Neural cell (in vitro differentiated cells): Measurements from ENCODE around the gene CRAT. TPM values are rescaled to one million over a fixed set of nuclear protein-coding genes. Genes with fewer than 3 reads are reported as not detected.

ENCODE experiments used
- H2AFZ ChIP-seq: fragments of 200-600, 300-800 bp; sonication (generic), shearing (Covaris generic); 2 replicates; pipeline ENCODE4 v1.6.0; 2014; ENCODE audit warnings: low read depth, mild to moderate bottlenecking, antibody characterized with exemption, low read length, moderate library complexity
- H3F3A ChIP-seq: fragments of 200-600 bp; shearing (Covaris generic); 2 replicates; pipeline ENCODE4 v1.6.1; 2016; ENCODE audit warnings: mild to moderate bottlenecking, moderate library complexity, mixed read lengths, antibody characterized with exemption, low read length; ENCODE audit not compliant: insufficient read depth, poor library complexity, severe bottlenecking
- H3K27ac ChIP-seq: fragments of 200-600, 300-800 bp; sonication (generic), shearing (Covaris generic); 2 replicates; pipeline ENCODE4 v1.5.1; 2014; ENCODE audit warnings: mild to moderate bottlenecking, low read length, moderate library complexity
- H3K27me3 ChIP-seq: fragments of 300-800, 200-600 bp; sonication (generic), shearing (Covaris generic); 2 replicates; pipeline ENCODE4 v1.6.0; 2014; ENCODE audit warnings: mild to moderate bottlenecking, low read depth, low read length, moderate library complexity; ENCODE audit not compliant: insufficient read depth
- H3K36me3 ChIP-seq: fragments of 300-800, 200-600 bp; sonication (generic), shearing (Covaris generic); 2 replicates; pipeline ENCODE4 v1.5.1; 2014; ENCODE audit warnings: mild to moderate bottlenecking, antibody characterized with exemption, low read length, moderate library complexity; ENCODE audit not compliant: insufficient read depth
- H3K4me2 ChIP-seq: fragments of 300-800, 200-600 bp; sonication (generic), shearing (Covaris generic); 2 replicates; pipeline ENCODE4 v1.6.0; 2014; ENCODE audit warnings: mild to moderate bottlenecking, low read length
- H3K4me3 ChIP-seq: fragments of 300-800, 200-600 bp; sonication (generic), shearing (Covaris generic); 2 replicates; pipeline ENCODE4 v1.5.1; 2014; ENCODE audit warnings: mild to moderate bottlenecking, low read length, moderate library complexity
- H3K79me2 ChIP-seq: fragments of 200-600 bp; shearing (Covaris generic); replicated peaks from 2 replicates; pipeline ENCODE4 v1.6.0; 2014; ENCODE audit warnings: mild to moderate bottlenecking, low read length, moderate library complexity; ENCODE audit not compliant: insufficient read depth
- H3K9ac ChIP-seq: fragments of 300-800, 200-600 bp; sonication (generic), shearing (Covaris generic); 2 replicates; pipeline ENCODE4 v1.6.1; 2016; ENCODE audit warnings: mild to moderate bottlenecking, low read length, mixed read lengths
- H3K9me2 ChIP-seq: fragments of 200-600 bp; shearing (Covaris generic); 2 replicates; pipeline ENCODE4 v1.6.1; 2016; ENCODE audit warnings: mild to moderate bottlenecking, low read length, mixed read lengths; ENCODE audit not compliant: insufficient read depth
- H3K9me3 ChIP-seq: fragments of 200-600, 300-800 bp; sonication (generic), shearing (Covaris generic); 2 replicates; pipeline ENCODE4 v1.6.1; 2016; ENCODE audit warnings: mild to moderate bottlenecking, mixed run types, low read length, moderate library complexity, mixed read lengths
- H4K20me1 ChIP-seq: fragments of 200-600 bp; shearing (Covaris generic); 2 replicates; pipeline ENCODE4 v1.6.1; 2016; ENCODE audit warnings: mild to moderate bottlenecking, mixed run types; ENCODE audit not compliant: insufficient read depth
- EP300 ChIP-seq: fragments of 450-650 bp; conservative IDR thresholded peaks from 2 replicates; pipeline ENCODE4 v1.6.1; 2014; ENCODE audit warnings: antibody characterized with exemption, mild to moderate bottlenecking, moderate library complexity; ENCODE audit not compliant: poor library complexity, severe bottlenecking
- EZH2 ChIP-seq: fragments of 200-600, 300-800 bp; shearing (Covaris generic), sonication (generic); IDR thresholded peaks from 2 replicates; pipeline ENCODE4 v1.6.1; 2014; ENCODE audit warnings: antibody characterized with exemption, low read length, borderline replicate concordance, mild to moderate bottlenecking; ENCODE audit not compliant: insufficient read depth, poor library complexity, severe bottlenecking
- MXI1 ChIP-seq: fragments of 450-650 bp; conservative IDR thresholded peaks from 2 replicates; pipeline ENCODE4 v1.6.1; 2014; ENCODE audit warnings: antibody characterized with exemption, mild to moderate bottlenecking; ENCODE audit not compliant: poor library complexity, severe bottlenecking
- POLR2AphosphoS5 ChIP-seq: IDR thresholded peaks from 2 replicates; pipeline ENCODE4 v1.6.1; 2012
- RAD21 ChIP-seq: fragments of 450-650 bp; conservative IDR thresholded peaks from 2 replicates; pipeline ENCODE4 v1.6.1; 2014; ENCODE audit warnings: antibody characterized with exemption, mild to moderate bottlenecking, moderate library complexity
- SMC3 ChIP-seq: fragments of 450-650 bp; conservative IDR thresholded peaks from 2 replicates; pipeline ENCODE4 v1.6.1; 2014; ENCODE audit warnings: antibody characterized with exemption, mild to moderate bottlenecking, moderate library complexity; ENCODE audit not compliant: poor library complexity
- TAF1 ChIP-seq: IDR thresholded peaks from 2 replicates; pipeline ENCODE4 v1.6.1; 2012; ENCODE audit warnings: low read depth
- polyA plus RNA-seq: library from polyadenylated mRNA; depleted of rRNA; stranded (reverse); fragments of >200 nt; gene quantifications from 2 replicates; pipeline ENCODE4 v1.2.3, GENCODE V29; 2014
- TF ChIP-seq, protein P1 (sequence below): IDR thresholded peaks from 2 replicates; pipeline ENCODE4 v1.6.1; 2012; ENCODE audit warnings: borderline replicate concordance
- TF ChIP-seq, protein P2 (sequence below): fragments of 450-650 bp; IDR thresholded peaks from 2 replicates; pipeline ENCODE4 v1.5.1; 2014; ENCODE audit warnings: antibody characterized with exemption, mild to moderate bottlenecking, moderate library complexity; ENCODE audit not compliant: poor library complexity, severe bottlenecking

CRAT gene
- polyA plus RNA-seq, 1 donor from 2014 or later = 14.3 TPM

DNA sequence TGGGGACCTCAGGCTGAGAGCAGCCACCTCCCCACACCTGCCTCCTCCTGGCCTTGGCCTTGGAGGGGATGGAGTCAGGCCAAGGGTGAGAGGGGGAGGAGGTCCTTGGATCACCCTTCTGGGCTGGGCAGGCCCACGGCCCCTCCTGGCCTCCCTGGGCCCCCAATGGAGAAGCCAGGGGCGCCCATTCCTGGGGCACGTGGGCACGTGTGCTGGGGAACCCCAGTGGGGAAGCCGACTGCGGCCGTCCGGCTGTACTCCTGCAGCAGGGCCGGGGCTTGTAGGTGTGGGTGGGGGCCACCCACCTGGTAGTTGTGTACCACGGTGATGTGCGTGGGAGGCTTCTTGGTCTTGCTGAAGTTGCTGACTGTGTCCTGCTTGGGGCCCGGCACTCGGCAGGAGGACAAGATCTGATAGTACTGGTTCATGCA, 8.5 kb downstream of the CRAT start:
- Histone ChIP-seq H4K20me1 (no peaks in the 10 kb centered on the region), H3K4me3 (no peak overlapping the region), H3K9me3 (no peaks in the 10 kb centered on the region), H3K9ac (no peak overlapping the region), H3K36me3 (no peaks in the 10 kb centered on the region), H3K27me3 (no peaks in the 10 kb centered on the region), H3K9me2 (no peaks in the 10 kb centered on the region), H2AFZ (no peak overlapping the region), H3K79me2 (no peaks in the 10 kb centered on the region), H3F3A (no peaks in the 10 kb centered on the region), H3K4me2 (no peak overlapping the region), H3K27ac (no peak overlapping the region)
- TF ChIP-seq EP300 (no peak), RAD21 (no peak), SMC3 (no peak)
- TF ChIP-seq, protein P1, sequence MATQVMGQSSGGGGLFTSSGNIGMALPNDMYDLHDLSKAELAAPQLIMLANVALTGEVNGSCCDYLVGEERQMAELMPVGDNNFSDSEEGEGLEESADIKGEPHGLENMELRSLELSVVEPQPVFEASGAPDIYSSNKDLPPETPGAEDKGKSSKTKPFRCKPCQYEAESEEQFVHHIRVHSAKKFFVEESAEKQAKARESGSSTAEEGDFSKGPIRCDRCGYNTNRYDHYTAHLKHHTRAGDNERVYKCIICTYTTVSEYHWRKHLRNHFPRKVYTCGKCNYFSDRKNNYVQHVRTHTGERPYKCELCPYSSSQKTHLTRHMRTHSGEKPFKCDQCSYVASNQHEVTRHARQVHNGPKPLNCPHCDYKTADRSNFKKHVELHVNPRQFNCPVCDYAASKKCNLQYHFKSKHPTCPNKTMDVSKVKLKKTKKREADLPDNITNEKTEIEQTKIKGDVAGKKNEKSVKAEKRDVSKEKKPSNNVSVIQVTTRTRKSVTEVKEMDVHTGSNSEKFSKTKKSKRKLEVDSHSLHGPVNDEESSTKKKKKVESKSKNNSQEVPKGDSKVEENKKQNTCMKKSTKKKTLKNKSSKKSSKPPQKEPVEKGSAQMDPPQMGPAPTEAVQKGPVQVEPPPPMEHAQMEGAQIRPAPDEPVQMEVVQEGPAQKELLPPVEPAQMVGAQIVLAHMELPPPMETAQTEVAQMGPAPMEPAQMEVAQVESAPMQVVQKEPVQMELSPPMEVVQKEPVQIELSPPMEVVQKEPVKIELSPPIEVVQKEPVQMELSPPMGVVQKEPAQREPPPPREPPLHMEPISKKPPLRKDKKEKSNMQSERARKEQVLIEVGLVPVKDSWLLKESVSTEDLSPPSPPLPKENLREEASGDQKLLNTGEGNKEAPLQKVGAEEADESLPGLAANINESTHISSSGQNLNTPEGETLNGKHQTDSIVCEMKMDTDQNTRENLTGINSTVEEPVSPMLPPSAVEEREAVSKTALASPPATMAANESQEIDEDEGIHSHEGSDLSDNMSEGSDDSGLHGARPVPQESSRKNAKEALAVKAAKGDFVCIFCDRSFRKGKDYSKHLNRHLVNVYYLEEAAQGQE = no peak
- TF ChIP-seq, protein P2, sequence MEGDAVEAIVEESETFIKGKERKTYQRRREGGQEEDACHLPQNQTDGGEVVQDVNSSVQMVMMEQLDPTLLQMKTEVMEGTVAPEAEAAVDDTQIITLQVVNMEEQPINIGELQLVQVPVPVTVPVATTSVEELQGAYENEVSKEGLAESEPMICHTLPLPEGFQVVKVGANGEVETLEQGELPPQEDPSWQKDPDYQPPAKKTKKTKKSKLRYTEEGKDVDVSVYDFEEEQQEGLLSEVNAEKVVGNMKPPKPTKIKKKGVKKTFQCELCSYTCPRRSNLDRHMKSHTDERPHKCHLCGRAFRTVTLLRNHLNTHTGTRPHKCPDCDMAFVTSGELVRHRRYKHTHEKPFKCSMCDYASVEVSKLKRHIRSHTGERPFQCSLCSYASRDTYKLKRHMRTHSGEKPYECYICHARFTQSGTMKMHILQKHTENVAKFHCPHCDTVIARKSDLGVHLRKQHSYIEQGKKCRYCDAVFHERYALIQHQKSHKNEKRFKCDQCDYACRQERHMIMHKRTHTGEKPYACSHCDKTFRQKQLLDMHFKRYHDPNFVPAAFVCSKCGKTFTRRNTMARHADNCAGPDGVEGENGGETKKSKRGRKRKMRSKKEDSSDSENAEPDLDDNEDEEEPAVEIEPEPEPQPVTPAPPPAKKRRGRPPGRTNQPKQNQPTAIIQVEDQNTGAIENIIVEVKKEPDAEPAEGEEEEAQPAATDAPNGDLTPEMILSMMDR = no peak

DNA sequence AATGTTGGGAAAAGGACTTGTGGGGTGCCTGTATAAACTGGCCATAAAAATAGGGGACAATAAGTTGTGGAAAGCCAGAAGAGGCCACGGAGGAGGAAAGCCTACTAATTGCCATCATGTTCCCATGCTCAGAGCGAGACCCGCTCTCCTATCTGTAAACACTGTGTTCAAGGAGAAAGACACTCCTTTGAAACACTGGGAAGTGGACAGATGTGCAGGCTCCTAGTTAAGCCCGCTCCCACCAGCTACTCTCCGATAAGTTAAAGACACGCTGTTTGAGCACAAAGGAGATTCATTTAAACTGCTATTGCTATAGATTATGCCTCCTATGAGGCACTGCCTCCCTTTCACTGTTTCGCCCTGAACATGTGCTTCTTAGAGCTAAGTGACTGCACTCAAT, 9.3 kb downstream of the CRAT start:
- Histone ChIP-seq H3K4me2 (no peak overlapping the region), H3K9me2 (no peaks in the 10 kb centered on the region), H2AFZ (no peak overlapping the region), H3K36me3 (no peaks in the 10 kb centered on the region), H3K9ac (no peak overlapping the region), H3K27ac (no peak overlapping the region), H3F3A (no peaks in the 10 kb centered on the region), H4K20me1 (no peaks in the 10 kb centered on the region), H3K4me3 (no peak overlapping the region), H3K27me3 (no peaks in the 10 kb centered on the region), H3K9me3 (no peaks in the 10 kb centered on the region), H3K79me2 (no peaks in the 10 kb centered on the region)
- TF ChIP-seq EP300 (no peak), RAD21 (no peak), EZH2 (no peak), TAF1 (no peak), SMC3 (no peak), MXI1 (no peak), POLR2AphosphoS5 (no peak)
- TF ChIP-seq, protein P1 = no peak
- TF ChIP-seq, protein P2 = no peak
